ENCODE data around the gene MED13L.

The MED13L gene

GRCh38 chr12:116010467-116010866 lies 267.0 kb downstream of the MED13L start:
- TF ChIP-seq ESRRG (CRISPR knock-in tag; IDR thresholded peaks at IDR 0.05) (no peak), ZNF70 (CRISPR knock-in tag; IDR thresholded peaks at IDR 0.05) (no peak), TSHZ2 (CRISPR knock-in tag; IDR thresholded peaks at IDR 0.05) (no peak), PPARA (CRISPR knock-in tag; IDR thresholded peaks at IDR 0.05; ENCODE audit: borderline replicate concordance) (no peak), ZFP3 (CRISPR knock-in tag; IDR thresholded peaks at IDR 0.05) (no peak), ISL1 (CRISPR knock-in tag; IDR thresholded peaks at IDR 0.05) (no peak), TCF4 (CRISPR knock-in tag; IDR thresholded peaks at IDR 0.05; ENCODE audit: borderline replicate concordance) (no peak), ARNTL (CRISPR knock-in tag; IDR thresholded peaks at IDR 0.05; ENCODE audit: borderline replicate concordance, low read depth) (no peak), ZNF8 (CRISPR knock-in tag; IDR thresholded peaks at IDR 0.05) (no peak), ZFP30 (CRISPR knock-in tag; IDR thresholded peaks at IDR 0.05) (no peak), CREB5 (CRISPR knock-in tag; IDR thresholded peaks at IDR 0.05; ENCODE audit: low read depth) (no peak), ZNF565 (CRISPR knock-in tag; conservative IDR thresholded peaks at IDR 0.05; ENCODE audit: low read depth) (no peak)
- no peak for ATAC-seq

DNA sequence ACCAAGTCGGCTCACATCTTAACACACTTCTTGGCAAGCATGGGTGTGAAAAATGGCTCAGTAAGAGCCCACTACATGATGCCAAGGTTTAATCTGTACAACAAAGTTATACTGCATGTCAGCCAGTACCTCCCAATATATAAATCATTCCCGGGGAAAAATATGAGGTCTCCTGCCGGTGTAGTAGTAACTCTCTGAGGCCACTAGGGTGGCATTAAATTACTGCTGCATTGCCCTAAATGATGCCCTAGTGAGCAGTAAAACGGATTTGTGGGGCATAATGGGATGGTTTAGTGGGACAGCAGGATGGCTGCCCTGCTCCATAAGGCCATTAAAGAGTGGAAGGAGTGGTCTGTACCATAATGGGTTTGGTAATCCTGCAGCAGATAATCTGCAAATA lies 267.7 kb downstream of the MED13L start:
- no peak for TF ChIP-seq CSDC2 (CRISPR knock-in tag; IDR thresholded peaks at IDR 0.05)
- TF ChIP-seq PPARA (CRISPR knock-in tag; IDR thresholded peaks at IDR 0.05; ENCODE audit: borderline replicate concordance), result no peak
- no peak for TF ChIP-seq SNAI2 (CRISPR knock-in tag; IDR thresholded peaks at IDR 0.05)
- no peak for TF ChIP-seq PATZ1 (CRISPR knock-in tag; IDR thresholded peaks at IDR 0.05; ENCODE audit: borderline replicate concordance)
- no peak for TF ChIP-seq BACH2 (CRISPR knock-in tag; IDR thresholded peaks at IDR 0.05; ENCODE audit: borderline replicate concordance)
- TF ChIP-seq GLIS3 (CRISPR knock-in tag; IDR thresholded peaks at IDR 0.05), result no peak
- no peak for TF ChIP-seq TOX (CRISPR knock-in tag; IDR thresholded peaks at IDR 0.05; ENCODE audit: borderline replicate concordance)
- no peak for TF ChIP-seq CREB5 (CRISPR knock-in tag; IDR thresholded peaks at IDR 0.05; ENCODE audit: low read depth)
- TF ChIP-seq ZFP3 (CRISPR knock-in tag; IDR thresholded peaks at IDR 0.05), result no peak
- no peak for TF ChIP-seq RARB (CRISPR knock-in tag; IDR thresholded peaks at IDR 0.05)
- no peak for TF ChIP-seq TSHZ2 (CRISPR knock-in tag; IDR thresholded peaks at IDR 0.05)
- TF ChIP-seq ESRRG (CRISPR knock-in tag; IDR thresholded peaks at IDR 0.05), result no peak
- ATAC-seq, result peak; percentile 44; the same call in 2 of the 3 replicates

DNA sequence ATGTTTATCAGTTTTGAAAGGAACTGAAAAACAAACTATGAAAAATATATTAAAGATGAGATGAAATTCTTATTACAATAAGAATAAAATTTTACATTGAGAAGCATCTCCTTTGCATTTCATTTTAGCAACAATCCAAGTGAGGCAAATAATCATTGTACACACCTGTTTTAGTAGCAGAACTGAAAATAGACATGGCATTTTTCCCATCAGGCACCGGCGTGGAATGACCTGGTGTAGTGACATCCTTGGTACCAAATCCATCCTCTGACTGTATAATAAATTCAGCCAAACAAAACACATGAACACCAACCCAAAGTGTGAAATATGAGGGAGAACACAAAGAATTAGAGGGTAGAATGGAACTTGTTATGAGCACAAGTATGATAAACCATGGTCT lies 271.4 kb downstream of the MED13L start:
- ATAC-seq, result no peak

More for the DNA sequence above, 271.4 kb downstream of the MED13L start:
- TF ChIP-seq SNAI2 (CRISPR knock-in tag; IDR thresholded peaks at IDR 0.05) (no peak), CSDC2 (CRISPR knock-in tag; IDR thresholded peaks at IDR 0.05) (no peak), GLIS3 (CRISPR knock-in tag; IDR thresholded peaks at IDR 0.05) (no peak), RARB (CRISPR knock-in tag; IDR thresholded peaks at IDR 0.05) (no peak), ARNTL (CRISPR knock-in tag; IDR thresholded peaks at IDR 0.05; ENCODE audit: borderline replicate concordance, low read depth) (no peak)
